Fibroblast of skin of back (primary cell): Measurements from ENCODE around the gene TAC3.
"Not testable (repeated sequence)": the region's sequence is repeated elsewhere in the genome, so short reads cannot be mapped to it uniquely, and the experiment has no call there.

Experiments used
- DNase-seq: peaks from one replicate; pipeline ENCODE4 v3.0.0-alpha.2; 2013

TAC3 gene

GRCh38 chr12:57033431-57033830 lies 17.1 kb upstream of the TAC3 start:
- DNase-seq, result no peak

GRCh38 chr12:57031789-57032188 lies 15.5 kb upstream of the TAC3 start:
- no peak for DNase-seq

GRCh38 chr12:57031138-57031725 lies 14.9 kb upstream of the TAC3 start:
- no peak for DNase-seq

- DNase-seq, result no peak
Observed at GRCh38 chr12:57029457-57029856, 13.1 kb upstream of the TAC3 start.

- DNase-seq, result no peak
Observed at GRCh38 chr12:57027805-57028153, 11.4 kb upstream of the TAC3 start.

- no peak for DNase-seq
Observed at GRCh38 chr12:57027011-57027804, 10.9 kb upstream of the TAC3 start.

GRCh38 chr12:57025196-57025595 lies 8.9 kb upstream of the TAC3 start:
- no peak for DNase-seq

- not testable (repeated sequence) for DNase-seq
Observed at GRCh38 chr12:57022324-57022723, 6.0 kb upstream of the TAC3 start.

- no peak for DNase-seq
Observed at GRCh38 chr12:57019983-57020719, 3.8 kb upstream of the TAC3 start.

- no peak for DNase-seq
Observed at GRCh38 chr12:57018906-57019305, 2.6 kb upstream of the TAC3 start.

- DNase-seq, result not testable (repeated sequence)
Observed at GRCh38 chr12:57018353-57018752, 2.0 kb upstream of the TAC3 start.

GRCh38 chr12:57012600-57013465 lies 3.5 kb downstream of the TAC3 start:
- no peak for DNase-seq

- no peak for DNase-seq
Observed at GRCh38 chr12:57011438-57012424, 4.6 kb downstream of the TAC3 start.

GRCh38 chr12:57010627-57011247 lies 5.6 kb downstream of the TAC3 start:
- no peak for DNase-seq

- DNase-seq, result no peak
Observed at GRCh38 chr12:57009949-57010626, 6.2 kb downstream of the TAC3 start.

GRCh38 chr12:57008178-57008577 lies 8.2 kb downstream of the TAC3 start:
- peak; percentile 70 for DNase-seq

- no peak for DNase-seq
Observed at GRCh38 chr12:57006809-57007475, 9.4 kb downstream of the TAC3 start.

GRCh38 chr12:57005980-57006808 lies 10.1 kb downstream of the TAC3 start, which contains the start of gene ZBTB39:
Gene ZBTB39 (minus strand): TSS chr12:57006546. CDS start chr12:57004917, 1,629 bp downstream.
- DNase-seq, result peak; percentile 67

GRCh38 chr12:57004651-57005050 lies 11.7 kb downstream of the TAC3 start:
- no peak for DNase-seq
